AG09309 (cell line): Measurements from ENCODE around the gene TBCD.

Source experiments
- DNase-seq: peaks from one replicate; pipeline ENCODE4 v3.0.0-alpha.2; 2010; ENCODE audit warnings: low read depth
- H3K4me3 ChIP-seq: 2 replicates; pipeline ENCODE4 v1.5.1; 2011; ENCODE audit warnings: mild to moderate bottlenecking, low read depth, low read length, moderate library complexity; ENCODE audit not compliant: control insufficient read depth
- TF ChIP-seq, protein P1 (sequence below): IDR thresholded peaks from 2 replicates; pipeline ENCODE4 v1.5.1; 2011; ENCODE audit warnings: mild to moderate bottlenecking, low read depth, low read length, inconsistent platforms; ENCODE audit not compliant: insufficient read depth, control insufficient read depth; ENCODE audit errors: missing control alignments

Gene TBCD

GRCh38 chr17:82873521-82873920 lies 121.7 kb downstream of the TBCD start:
- no peak overlapping the region for H3K4me3 ChIP-seq
- TF ChIP-seq, protein P1, sequence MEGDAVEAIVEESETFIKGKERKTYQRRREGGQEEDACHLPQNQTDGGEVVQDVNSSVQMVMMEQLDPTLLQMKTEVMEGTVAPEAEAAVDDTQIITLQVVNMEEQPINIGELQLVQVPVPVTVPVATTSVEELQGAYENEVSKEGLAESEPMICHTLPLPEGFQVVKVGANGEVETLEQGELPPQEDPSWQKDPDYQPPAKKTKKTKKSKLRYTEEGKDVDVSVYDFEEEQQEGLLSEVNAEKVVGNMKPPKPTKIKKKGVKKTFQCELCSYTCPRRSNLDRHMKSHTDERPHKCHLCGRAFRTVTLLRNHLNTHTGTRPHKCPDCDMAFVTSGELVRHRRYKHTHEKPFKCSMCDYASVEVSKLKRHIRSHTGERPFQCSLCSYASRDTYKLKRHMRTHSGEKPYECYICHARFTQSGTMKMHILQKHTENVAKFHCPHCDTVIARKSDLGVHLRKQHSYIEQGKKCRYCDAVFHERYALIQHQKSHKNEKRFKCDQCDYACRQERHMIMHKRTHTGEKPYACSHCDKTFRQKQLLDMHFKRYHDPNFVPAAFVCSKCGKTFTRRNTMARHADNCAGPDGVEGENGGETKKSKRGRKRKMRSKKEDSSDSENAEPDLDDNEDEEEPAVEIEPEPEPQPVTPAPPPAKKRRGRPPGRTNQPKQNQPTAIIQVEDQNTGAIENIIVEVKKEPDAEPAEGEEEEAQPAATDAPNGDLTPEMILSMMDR: no peak
- no peak for DNase-seq

GRCh38 chr17:82874011-82874835 lies 122.4 kb downstream of the TBCD start:
- DNase-seq: no peak
- no peak overlapping the region for H3K4me3 ChIP-seq
- TF ChIP-seq, protein P1: no peak

DNA sequence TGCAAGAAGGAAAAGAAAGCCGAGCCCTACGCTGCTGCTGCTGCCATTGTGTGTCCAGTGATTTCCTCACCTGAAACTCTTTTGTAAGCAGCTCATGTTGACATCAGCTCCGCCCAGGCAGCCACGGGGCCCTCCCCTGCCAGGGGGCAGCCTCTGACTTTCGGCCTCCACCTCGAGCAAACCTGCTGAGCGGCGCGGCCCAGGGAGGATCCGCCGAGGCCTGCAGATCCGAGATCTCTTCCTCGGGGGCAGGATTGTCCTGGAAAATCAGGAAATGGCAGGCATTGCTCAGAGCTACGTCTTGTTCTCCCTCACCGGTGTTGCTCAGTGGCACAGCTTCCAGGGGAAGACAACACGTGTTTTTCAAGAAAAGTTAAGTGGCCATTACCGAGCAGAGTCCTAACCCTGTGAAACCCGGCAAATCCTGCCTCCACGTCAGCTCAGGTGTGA lies 123.6 kb downstream of the TBCD start:
- DNase-seq: no peak
- TF ChIP-seq, protein P1: no peak
- H3K4me3 ChIP-seq: no peak overlapping the region

DNA sequence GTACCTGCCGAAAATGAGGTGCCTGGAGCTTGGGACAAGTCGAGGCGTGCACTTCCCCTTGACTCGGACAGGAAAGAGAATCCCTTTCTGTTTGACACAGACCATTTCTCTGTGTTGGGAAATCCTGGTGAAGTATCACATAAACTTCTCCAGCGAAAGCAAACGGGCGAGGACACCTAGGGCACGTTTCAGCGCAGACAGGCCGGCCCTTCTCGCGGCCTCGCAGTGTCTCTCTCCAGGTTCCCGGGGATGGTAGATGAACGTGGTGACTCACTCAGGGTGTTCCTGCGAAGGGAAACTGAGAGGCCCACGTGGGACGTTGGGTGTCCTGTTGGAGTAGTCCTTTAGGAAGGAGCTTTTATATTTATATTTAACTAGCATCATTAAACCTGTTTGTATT lies 124.3 kb downstream of the TBCD start:
- no peak overlapping the region for H3K4me3 ChIP-seq
- no peak for DNase-seq
- TF ChIP-seq, protein P1: no peak

DNA sequence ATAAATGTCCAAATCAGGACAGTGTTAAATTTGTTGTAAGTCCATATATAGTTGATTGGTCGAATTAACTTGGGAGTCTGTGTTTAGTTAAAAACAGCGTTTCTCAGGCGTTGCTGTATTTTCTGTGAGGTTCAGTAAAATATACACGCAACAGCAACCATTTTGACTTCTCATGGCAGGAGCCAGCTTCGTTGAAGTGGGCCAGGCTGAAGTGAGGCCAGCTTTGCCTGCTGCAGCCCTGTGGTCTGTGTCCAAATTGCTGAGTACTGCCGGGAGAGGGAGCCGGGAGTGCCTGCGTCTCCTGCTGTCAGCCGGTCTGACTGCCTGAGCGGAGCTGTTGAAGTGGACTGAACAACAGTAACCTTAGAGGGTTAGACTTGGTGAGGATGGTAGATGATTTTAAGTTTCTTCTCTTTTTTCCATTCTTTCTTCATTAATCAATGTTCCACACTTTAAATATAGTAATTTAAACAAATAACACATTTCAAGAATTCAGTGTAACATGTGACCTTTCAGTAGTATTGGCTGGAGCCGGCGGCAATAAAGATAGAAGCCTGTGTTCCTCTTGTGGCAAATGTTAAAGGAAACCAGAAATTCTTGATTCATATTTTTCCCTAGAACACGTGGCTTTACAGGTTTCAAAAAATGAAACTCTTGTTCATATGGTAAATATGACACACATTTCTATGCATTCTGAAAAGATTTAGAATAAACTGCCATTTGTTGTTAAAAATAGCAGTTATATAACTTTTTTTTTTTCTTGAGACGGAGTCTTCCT lies 124.9 kb downstream of the TBCD start:
- peak; percentile 58 for DNase-seq
- TF ChIP-seq, protein P1: peak; percentile 71
- H3K4me3 ChIP-seq: no peak overlapping the region

- DNase-seq: no peak
- TF ChIP-seq, protein P1: no peak
- no peak overlapping the region for H3K4me3 ChIP-seq
Observed at GRCh38 chr17:82878527-82878926, 126.7 kb downstream of the TBCD start.
